ENCODE data around the gene DBNDD2. TPM values are rescaled to one million over a fixed set of nuclear protein-coding genes. Genes with fewer than 3 reads are reported as not detected.

The DBNDD2 gene
- total RNA-seq, 1 experiment from 2014 or later = 74.3 TPM

DNA sequence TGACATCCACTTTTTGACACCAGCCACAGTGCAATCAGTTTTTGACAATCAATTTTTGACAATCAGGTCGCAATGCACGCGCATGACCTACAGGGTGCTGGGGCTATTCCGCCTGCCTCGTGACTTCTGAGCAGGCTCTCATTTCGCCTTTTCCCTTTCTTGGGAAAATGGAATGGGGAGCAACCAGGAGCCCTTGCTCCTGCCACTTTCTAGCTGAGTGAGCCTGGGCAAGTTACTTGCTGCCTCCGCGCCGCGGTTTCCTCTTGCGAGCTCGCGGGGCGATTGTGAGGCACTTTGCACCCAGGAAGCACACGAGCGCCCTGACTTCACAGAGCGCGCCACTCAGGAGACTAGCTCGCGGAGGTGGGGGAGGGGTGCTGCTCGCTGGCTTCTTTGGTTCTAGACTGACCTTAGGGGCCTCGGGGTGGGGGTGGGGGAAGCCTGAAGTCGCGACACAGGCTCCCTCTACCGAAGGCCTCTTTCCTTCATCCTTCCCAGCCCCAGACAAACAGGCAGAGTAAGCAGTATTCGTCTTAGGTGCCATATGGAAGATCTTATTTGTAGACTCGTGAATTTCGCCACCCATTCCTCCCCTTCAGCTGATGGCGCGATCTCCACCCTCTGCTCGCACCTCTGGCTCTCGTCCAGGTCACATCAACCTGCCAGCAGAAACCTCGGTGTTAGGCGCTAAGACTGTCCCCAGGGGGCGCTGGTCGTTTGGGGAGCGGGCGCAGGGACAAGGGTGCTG lies 34.6 kb upstream of the DBNDD2 start:
- no peaks in the 10 kb centered on the region for H3K27me3 Mint-ChIP-seq (ENCODE audit: insufficient read depth, unreplicated experiment)
- H3K4me1 ChIP-seq = no peaks in the 10 kb centered on the region
- H3K36me3 ChIP-seq (ENCODE audit: control insufficient read depth, insufficient read depth, low read length) = no peaks in the 10 kb centered on the region
- no peak overlapping the region for H3K4me3 ChIP-seq (ENCODE audit: low read depth, low read length)
- no peak overlapping the region for H3K27ac Mint-ChIP-seq (ENCODE audit: unreplicated experiment)
- peak; percentile 85 to 90 for DNase-seq
- no TSS peak for BruUV-seq (replicated peaks)
- no peaks in the 10 kb centered on the region for H3K27me3 ChIP-seq (replicated peaks; ENCODE audit: control insufficient read depth, insufficient read depth, low read length)
- H3K4me3 Mint-ChIP-seq (ENCODE audit: unreplicated experiment) = peak overlapping the region; percentile 64
- H3K9me3 Mint-ChIP-seq (ENCODE audit: unreplicated experiment) = no peaks in the 10 kb centered on the region
- CTCF ChIA-PET = interaction anchor here (0.5 to 4.6 kb wide), 31 partner anchors 8 to 398 kb away, joined by 3 to 95 read pairs (median 4); partner anchors contain the start of genes PIGT, SDC4, SYS1 and WFDC10A
- intact Hi-C loops (cut with micrococcal nuclease; ENCODE audit: unreplicated experiment) = loop anchor here (1.0 kb wide), 1 partner anchor 64 kb away; no protein-coding TSS in a partner anchor
- POLR2A ChIA-PET = interaction anchor here (0.6 to 1.0 kb wide), 4 partner anchors 11 to 569 kb away, joined by 3 to 4 read pairs (median 3); partner anchors contain the start of genes PIGT and SYS1
- no peaks in the 10 kb centered on the region for H3K4me1 Mint-ChIP-seq (ENCODE audit: low read depth, unreplicated experiment)
- no peaks in the 10 kb centered on the region for H3K9me3 ChIP-seq
- TF ChIP-seq CTCF (IDR thresholded peaks at IDR 0.05; ENCODE audit: insufficient read depth in 1 of 2, low read depth in 1 of 2, low read length in 1 of 2, severe bottlenecking in 1 of 2, unreplicated experiment in 1 of 2) = peak; percentile 90 to 93
- peaks cover 7% of the 10 kb centered on the region for H3K36me3 Mint-ChIP-seq (ENCODE audit: insufficient read depth, unreplicated experiment)

GRCh38 chr20:45374101-45374467 lies 34.0 kb upstream of the DBNDD2 start:
- Histone ChIP-seq H3K4me1 (no peaks in the 10 kb centered on the region), H3K36me3 (ENCODE audit: control insufficient read depth, insufficient read depth, low read length) (no peaks in the 10 kb centered on the region), H3K4me3 (ENCODE audit: low read depth, low read length) (no peak overlapping the region), H3K27me3 (replicated peaks; ENCODE audit: control insufficient read depth, insufficient read depth, low read length) (no peaks in the 10 kb centered on the region), H3K9me3 (no peaks in the 10 kb centered on the region)
- no TSS peak for BruUV-seq (replicated peaks)
- Mint-ChIP-seq H3K27ac (ENCODE audit: unreplicated experiment) (no peak overlapping the region), H3K27me3 (ENCODE audit: insufficient read depth, unreplicated experiment) (no peaks in the 10 kb centered on the region), H3K36me3 (ENCODE audit: insufficient read depth, unreplicated experiment) (peaks cover 6% of the 10 kb centered on the region), H3K9me3 (ENCODE audit: unreplicated experiment) (no peaks in the 10 kb centered on the region), H3K4me1 (ENCODE audit: low read depth, unreplicated experiment) (no peaks in the 10 kb centered on the region), H3K4me3 (ENCODE audit: unreplicated experiment) (peak overlapping the region; percentile 64)
- DNase-seq = no peak
- intact Hi-C loops (cut with micrococcal nuclease; ENCODE audit: unreplicated experiment) = loop anchor here (1.0 kb wide), 1 partner anchor 63 kb away; no protein-coding TSS in a partner anchor
- CTCF ChIA-PET = interaction anchor here (0.7 to 4.6 kb wide), 29 partner anchors 9 to 397 kb away, joined by 3 to 95 read pairs (median 5); partner anchors contain the start of genes PIGT, SDC4, SYS1 and WFDC10A
- no peak for TF ChIP-seq CTCF (IDR thresholded peaks at IDR 0.05; ENCODE audit: insufficient read depth in 1 of 2, low read depth in 1 of 2, low read length in 1 of 2, severe bottlenecking in 1 of 2, unreplicated experiment in 1 of 2)
- POLR2A ChIA-PET = interaction anchor here (0.6 to 1.0 kb wide), 3 partner anchors 11 to 63 kb away, joined by 3 to 4 read pairs (median 3); partner anchors contain the start of genes PIGT and SYS1

DNA sequence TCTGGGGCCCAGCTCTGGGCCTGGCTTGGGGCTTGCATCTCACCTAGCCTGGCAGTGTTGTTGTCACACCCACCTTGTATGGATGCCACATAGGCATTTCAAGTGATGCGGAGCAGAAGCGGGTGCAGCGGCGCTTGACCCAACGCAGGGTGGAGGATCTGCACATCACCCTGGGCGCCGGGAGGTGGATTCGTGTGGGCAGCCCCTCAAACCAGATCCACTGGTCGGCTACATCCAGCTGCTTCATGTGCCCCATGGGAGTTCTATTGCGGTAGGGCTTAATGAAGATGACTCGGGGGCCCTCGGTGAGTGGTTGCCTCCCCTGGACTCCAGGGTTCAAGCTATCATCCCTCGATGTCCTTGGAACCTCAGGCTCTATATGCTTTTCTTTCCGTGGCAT lies 33.1 kb upstream of the DBNDD2 start:
- no TSS peak for BruUV-seq (replicated peaks)
- Mint-ChIP-seq H3K27me3 (ENCODE audit: insufficient read depth, unreplicated experiment) (no peaks in the 10 kb centered on the region), H3K36me3 (ENCODE audit: insufficient read depth, unreplicated experiment) (peaks cover 6% of the 10 kb centered on the region), H3K9me3 (ENCODE audit: unreplicated experiment) (no peaks in the 10 kb centered on the region), H3K4me3 (ENCODE audit: unreplicated experiment) (no peak overlapping the region), H3K4me1 (ENCODE audit: low read depth, unreplicated experiment) (no peaks in the 10 kb centered on the region), H3K27ac (ENCODE audit: unreplicated experiment) (no peak overlapping the region)
- no peak for DNase-seq
- no peaks in the 10 kb centered on the region for H3K9me3 ChIP-seq
- no peaks in the 10 kb centered on the region for H3K27me3 ChIP-seq (replicated peaks; ENCODE audit: control insufficient read depth, insufficient read depth, low read length)
- intact Hi-C loops (cut with micrococcal nuclease; ENCODE audit: unreplicated experiment) = loop anchor here (1.0 kb wide), 1 partner anchor 62 kb away; no protein-coding TSS in a partner anchor
- no peaks in the 10 kb centered on the region for H3K36me3 ChIP-seq (ENCODE audit: control insufficient read depth, insufficient read depth, low read length)
- no peaks in the 10 kb centered on the region for H3K4me1 ChIP-seq
- no peak for TF ChIP-seq CTCF (IDR thresholded peaks at IDR 0.05; ENCODE audit: insufficient read depth in 1 of 2, low read depth in 1 of 2, low read length in 1 of 2, severe bottlenecking in 1 of 2, unreplicated experiment in 1 of 2)
- ChIA-PET POLR2A (no interaction called here), CTCF (interaction anchor here (0.6 to 3.6 kb wide), 4 partner anchors 15 to 61 kb away, joined by 3 to 27 read pairs (median 12); no protein-coding TSS in a partner anchor)
- no peak overlapping the region for H3K4me3 ChIP-seq (ENCODE audit: low read depth, low read length)
